ENCODE data around the gene SCYL1. TPM values are rescaled to one million over a fixed set of nuclear protein-coding genes. Genes with fewer than 3 reads are reported as not detected.

SCYL1 gene
- total RNA-seq, 4 donors from 2014 or later: 70.6 to 97.6 (median 89.2) TPM

DNA sequence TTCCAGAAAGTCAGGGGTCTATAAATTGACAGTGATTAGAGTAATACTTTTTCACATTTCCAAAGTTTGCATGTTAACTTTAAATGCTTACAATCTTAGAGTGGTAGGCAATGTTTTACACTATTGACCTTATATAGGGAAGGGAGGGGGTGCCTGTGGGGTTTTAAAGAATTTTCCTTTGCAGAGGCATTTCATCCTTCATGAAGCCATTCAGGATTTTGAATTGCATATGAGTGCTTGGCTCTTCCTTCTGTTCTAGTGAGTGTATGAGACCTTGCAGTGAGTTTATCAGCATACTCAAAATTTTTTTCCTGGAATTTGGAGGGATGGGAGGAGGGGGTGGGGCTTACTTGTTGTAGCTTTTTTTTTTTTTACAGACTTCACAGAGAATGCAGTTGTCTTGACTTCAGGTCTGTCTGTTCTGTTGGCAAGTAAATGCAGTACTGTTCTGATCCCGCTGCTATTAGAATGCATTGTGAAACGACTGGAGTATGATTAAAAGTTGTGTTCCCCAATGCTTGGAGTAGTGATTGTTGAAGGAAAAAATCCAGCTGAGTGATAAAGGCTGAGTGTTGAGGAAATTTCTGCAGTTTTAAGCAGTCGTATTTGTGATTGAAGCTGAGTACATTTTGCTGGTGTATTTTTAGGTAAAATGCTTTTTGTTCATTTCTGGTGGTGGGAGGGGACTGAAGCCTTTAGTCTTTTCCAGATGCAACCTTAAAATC is 20.8 kb upstream of the SCYL1 start:
- 0% methylated on average over 3 of the region's 3 CpGs for WGBS, 2 donors (ENCODE audit: low coverage in 1 of 2)
- Histone ChIP-seq H3K27me3 (no peaks in the 10 kb centered on the region), H3K4me1 (peaks cover 7 to 45% (median 10%) of the 10 kb centered on the region in 3 donors), H3K27ac (peak overlapping the region; percentile 90 to 100 (median 97)), H3K9me3 (no peaks in the 10 kb centered on the region), H3K4me3 (peak overlapping the region; percentile 74 to 97), H3K36me3 (peaks cover 34 to 58% of the 10 kb centered on the region in 2 donors)
- TF ChIP-seq CTCF (IDR thresholded peaks at IDR 0.05) (no peak), EP300 (IDR thresholded peaks at IDR 0.05) (no peak), POLR2AphosphoS5 (IDR thresholded peaks at IDR 0.05) (peak; percentile 90), POLR2A (IDR thresholded peaks at IDR 0.05) (peak; percentile 25 to 62)
- no peak for ATAC-seq

GRCh38 chr11:65504674-65505465 is 20.0 kb upstream of the SCYL1 start:
- WGBS, 2 donors (ENCODE audit: low coverage in 1 of 2): 2 to 3% methylated on average over 4 to 8 of the region's 8 CpGs
- Histone ChIP-seq H3K36me3 (peaks cover 34 to 58% of the 10 kb centered on the region in 2 donors), H3K9me3 (no peaks in the 10 kb centered on the region), H3K27me3 (no peaks in the 10 kb centered on the region), H3K4me3 (peak overlapping the region; percentile 74 to 97), H3K4me1 (peaks cover 7 to 45% (median 10%) of the 10 kb centered on the region in 3 donors), H3K27ac (peak overlapping the region; percentile 90 to 100 (median 97))
- TF ChIP-seq POLR2A (IDR thresholded peaks at IDR 0.05) (peak; percentile 26 to 43), POLR2AphosphoS5 (IDR thresholded peaks at IDR 0.05) (peak; percentile 49), CTCF (IDR thresholded peaks at IDR 0.05) (peak in 1 of 4 experiments; percentile 3), EP300 (IDR thresholded peaks at IDR 0.05) (no peak)
- ATAC-seq: no peak

- peaks cover 34 to 58% of the 10 kb centered on the region in 2 donors for H3K36me3 ChIP-seq
- ATAC-seq: no peak
- WGBS, 2 donors (ENCODE audit: low coverage in 1 of 2): 4 to 9% methylated on average over 11 to 12 of the region's 12 CpGs
- H3K4me1 ChIP-seq: peaks cover 7 to 53% (median 14%) of the 10 kb centered on the region in 3 donors
- H3K9me3 ChIP-seq: no peaks in the 10 kb centered on the region
- H3K27me3 ChIP-seq: no peaks in the 10 kb centered on the region
- peak overlapping the region; percentile 74 to 97 for H3K4me3 ChIP-seq
- H3K27ac ChIP-seq: peak overlapping the region; percentile 90 to 100 (median 97)
- TF ChIP-seq POLR2AphosphoS5 (IDR thresholded peaks at IDR 0.05) (peak; percentile 86), EP300 (IDR thresholded peaks at IDR 0.05) (no peak), POLR2A (IDR thresholded peaks at IDR 0.05) (peak; percentile 22 to 42), CTCF (IDR thresholded peaks at IDR 0.05) (no peak)
Observed at GRCh38 chr11:65505466-65506289, 19.2 kb upstream of the SCYL1 start.

- H3K27ac ChIP-seq: peak overlapping the region; percentile 90 to 100 (median 97)
- peaks cover 7 to 58% (median 14%) of the 10 kb centered on the region in 3 donors for H3K4me1 ChIP-seq
- no peaks in the 10 kb centered on the region for H3K27me3 ChIP-seq
- 23 to 31% methylated on average over 4 of the region's 4 CpGs for WGBS, 2 donors (ENCODE audit: low coverage in 1 of 2)
- peak overlapping the region; percentile 74 to 97 for H3K4me3 ChIP-seq
- no peaks in the 10 kb centered on the region for H3K9me3 ChIP-seq
- peaks cover 34 to 56% of the 10 kb centered on the region in 2 donors for H3K36me3 ChIP-seq
- TF ChIP-seq POLR2A (IDR thresholded peaks at IDR 0.05): no peak
- no peak for TF ChIP-seq POLR2AphosphoS5 (IDR thresholded peaks at IDR 0.05)
- no peak for TF ChIP-seq EP300 (IDR thresholded peaks at IDR 0.05)
- no peak for TF ChIP-seq CTCF (IDR thresholded peaks at IDR 0.05)
- no peak for ATAC-seq
Observed at GRCh38 chr11:65506290-65506771, 18.6 kb upstream of the SCYL1 start.
